ENCODE results near the gene ZNF341. TPM values are rescaled to one million over a fixed set of nuclear protein-coding genes. Genes with fewer than 3 reads are reported as not detected.

Gene ZNF341
- total RNA-seq, 1 experiment from 2014 or later = 3.2 TPM

DNA sequence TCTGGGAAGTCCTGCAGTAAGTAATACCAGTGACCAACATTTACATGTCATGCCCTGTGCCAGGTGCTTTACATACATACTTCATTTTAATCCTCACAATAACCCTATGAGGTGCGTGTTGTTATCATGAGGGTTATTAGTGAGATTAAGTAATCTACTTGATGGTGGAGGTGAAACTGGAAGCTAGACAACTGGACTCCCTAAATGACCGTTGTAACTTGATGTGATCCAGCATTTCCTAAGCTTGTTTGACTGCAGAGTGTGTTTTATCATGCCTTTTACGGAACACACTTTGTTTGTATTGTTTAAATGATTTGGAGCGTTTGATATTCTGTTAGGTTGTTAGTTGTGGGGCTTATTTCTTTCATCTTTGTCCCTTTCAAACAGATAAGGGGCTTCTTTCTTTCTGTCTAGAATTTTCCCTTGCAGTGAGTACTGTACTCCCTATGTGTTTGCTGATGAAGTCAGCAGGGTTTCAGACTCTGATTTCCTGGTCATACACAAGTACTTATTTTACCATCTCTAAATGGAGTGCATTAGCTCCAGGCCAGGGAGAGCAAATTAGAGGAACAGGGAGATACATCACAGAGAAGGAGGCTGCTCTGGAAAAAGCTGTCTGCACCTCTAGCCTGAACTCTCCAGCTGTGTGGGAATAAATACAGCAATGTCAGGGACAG, 109.1 kb downstream of the ZNF341 start:
- no peak for DNase-seq (ENCODE audit: low read depth)

DNA sequence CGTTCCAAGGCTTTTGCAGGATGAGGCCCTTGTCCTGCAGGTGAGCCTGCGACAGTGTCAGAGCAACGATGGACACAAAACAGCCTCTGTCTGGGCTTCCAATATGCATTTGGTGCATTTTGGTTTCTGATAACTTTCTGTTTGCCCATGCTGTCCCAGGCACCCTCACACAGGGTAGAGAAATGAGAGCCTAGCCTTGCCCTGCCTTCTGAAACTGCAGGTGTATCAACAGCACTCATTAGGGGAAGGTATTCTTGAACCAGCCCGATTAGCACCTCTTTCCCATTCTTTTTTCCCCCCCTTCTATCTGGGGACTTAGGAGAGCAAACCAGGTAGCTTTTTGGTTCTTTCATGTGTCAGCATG, 109.6 kb downstream of the ZNF341 start:
- no peak for DNase-seq (ENCODE audit: low read depth)

Other genes with a start within 250 kb of the ZNF341 start
- gene CBFA2T2, start 241.9 kb upstream of the ZNF341 start, total RNA-seq (2014; rRNA removed; shearing (Covaris generic)) = 2.4 and 2.9 TPM in 2 replicates
- gene C20orf144, start 69.7 kb upstream of the ZNF341 start, total RNA-seq (2014; rRNA removed; shearing (Covaris generic)) = 0.16 TPM in 1 of 2 replicates, not detected in the other
- gene ACTL10, start 65.1 kb upstream of the ZNF341 start, total RNA-seq (2014; rRNA removed; shearing (Covaris generic)) = 0.06 TPM in 1 of 2 replicates, not detected in the other
- gene NECAB3, start 57.6 kb upstream of the ZNF341 start, total RNA-seq (2014; rRNA removed; shearing (Covaris generic)) = 22.8 and 25.1 TPM in 2 replicates
- 37.1 and 48.7 TPM in 2 replicates for gene E2F1, start 45.6 kb upstream of the ZNF341 start, total RNA-seq (2014; rRNA removed; shearing (Covaris generic))
- gene PXMP4, start 11.7 kb upstream of the ZNF341 start, total RNA-seq (2014; rRNA removed; shearing (Covaris generic)) = 5.1 and 5.6 TPM in 2 replicates
- 24.2 and 40.8 TPM in 2 replicates for gene CHMP4B, start 79.4 kb downstream of the ZNF341 start, total RNA-seq (2014; rRNA removed; shearing (Covaris generic))

All from HT1080 (cell line).